AG04450 (cell line): Measurements from ENCODE around the gene ABCC11. TPM values are rescaled to one million over a fixed set of nuclear protein-coding genes. Genes with fewer than 3 reads are reported as not detected.
"Not testable (repeated sequence)": the region's sequence is repeated elsewhere in the genome, so short reads cannot be mapped to it uniquely, and the experiment has no call there.

ENCODE experiments used
- CTCF ChIA-PET: fragments of 300-600, 350-600 bp; formaldehyde crosslinking; extraction: SDS; loops from one replicate; lab custom pipeline; 2022; ENCODE audit warnings: antibody characterized with exemption, inconsistent platforms; lab: Charles Lee
- POLR2A ChIA-PET: fragments of 350-600 bp; formaldehyde crosslinking; extraction: SDS; loops from one replicate; lab custom pipeline; 2021; ENCODE audit warnings: antibody characterized with exemption, inconsistent platforms; lab: Yijun Ruan, JAX
- DNase-seq: peaks from one replicate; pipeline ENCODE4 v3.0.0-alpha.2; 2011; ENCODE audit warnings: low read depth, low spot score
- H3K27ac ChIP-seq: one replicate; pipeline ENCODE4 v1.5.1; 2012; ENCODE audit warnings: low read depth, low read length, control low read depth
- H3K27me3 ChIP-seq: one replicate; pipeline ENCODE4 v1.6.0; 2012; ENCODE audit warnings: low read length; ENCODE audit not compliant: control insufficient read depth, insufficient read depth
- H3K4me3 ChIP-seq: 2 replicates; pipeline ENCODE4 v1.5.1; 2011; ENCODE audit warnings: mild to moderate bottlenecking, low read depth, low read length, control low read depth
- H3K9me3 ChIP-seq: 2 replicates; pipeline ENCODE4 v1.5.1; 2012; ENCODE audit warnings: low read length; ENCODE audit not compliant: control insufficient read depth, insufficient read depth
- CTCF ChIP-seq: IDR thresholded peaks from 2 replicates; pipeline ENCODE4 v1.5.1; 2011; ENCODE audit warnings: low read depth, low read length, control low read depth, inconsistent platforms
- polyA plus RNA-seq: library from polyadenylated mRNA; depleted of rRNA; stranded (reverse); fragments of >200 nt; gene quantifications from 2 replicates; pipeline ENCODE4 v1.2.3, GENCODE V29; 2011

The ABCC11 gene
- polyA plus RNA-seq, 1 experiment, result 0.06 TPM

- ChIA-PET POLR2A (no interaction called here), CTCF (interaction anchor here (0.5 to 1.3 kb wide), 3 partner anchors 40 to 1151 kb away, joined by 3 to 5 read pairs (median 4); no protein-coding TSS in a partner anchor)
- DNase-seq, result no peak
- Histone ChIP-seq H3K27me3 (peaks cover 10% of the 10 kb centered on the region), H3K9me3 (no peaks in the 10 kb centered on the region), H3K27ac (no peak overlapping the region), H3K4me3 (no peak overlapping the region)
- no peak for TF ChIP-seq CTCF
Measured at GRCh38 chr16:48188449-48189102, 58.8 kb downstream of the ABCC11 start.

- no peak for TF ChIP-seq CTCF
- Histone ChIP-seq H3K9me3 (no peaks in the 10 kb centered on the region), H3K4me3 (no peak overlapping the region), H3K27me3 (peaks cover 8% of the 10 kb centered on the region), H3K27ac (no peak overlapping the region)
- CTCF ChIA-PET, result interaction anchor here (1.3 to 1.4 kb wide), 2 partner anchors 23 to 443 kb away, joined by 4 read pairs; no protein-coding TSS in a partner anchor
- DNase-seq, result no peak
- POLR2A ChIA-PET, result no interaction called here
Measured at GRCh38 chr16:48187779-48188178, 59.6 kb downstream of the ABCC11 start.

- Histone ChIP-seq H3K9me3 (no peaks in the 10 kb centered on the region), H3K27ac (no peak overlapping the region), H3K4me3 (no peak overlapping the region), H3K27me3 (peaks cover 8% of the 10 kb centered on the region)
- no peak for DNase-seq
- TF ChIP-seq CTCF, result no peak
- ChIA-PET POLR2A (no interaction called here), CTCF (interaction anchor here (1.5 to 1.6 kb wide), 2 partner anchors 20 to 439 kb away, joined by 3 to 4 read pairs; no protein-coding TSS in a partner anchor)
Measured at GRCh38 chr16:48184681-48185080, 62.7 kb downstream of the ABCC11 start.

GRCh38 chr16:48182979-48183537 lies 64.3 kb downstream of the ABCC11 start:
- Histone ChIP-seq H3K4me3 (no peak overlapping the region), H3K27ac (no peak overlapping the region), H3K27me3 (peaks cover 13% of the 10 kb centered on the region), H3K9me3 (no peaks in the 10 kb centered on the region)
- ChIA-PET CTCF (interaction anchor here (1.0 to 1.1 kb wide), 2 partner anchors 18 to 447 kb away, joined by 3 read pairs; no protein-coding TSS in a partner anchor), POLR2A (interaction anchor here (0.7 kb wide), 1 partner anchor 1180 kb away, joined by 3 read pairs; no protein-coding TSS in a partner anchor)
- TF ChIP-seq CTCF, result no peak
- no peak for DNase-seq

- H3K4me3 ChIP-seq, DNase-seq, H3K9me3 ChIP-seq, POLR2A ChIA-PET, H3K27ac ChIP-seq: not testable (repeated sequence)
- CTCF ChIA-PET, result interaction anchor here (1.1 kb wide), 1 partner anchor 448 kb away, joined by 3 read pairs; no protein-coding TSS in a partner anchor
- H3K27me3 ChIP-seq, result peaks cover 11% of the 10 kb centered on the region
Measured at GRCh38 chr16:48181746-48182520, 65.4 kb downstream of the ABCC11 start.
